DLD1 (cell line): Measurements from ENCODE around the gene EGLN2.
"Not testable (repeated sequence)": the region's sequence is repeated elsewhere in the genome, so short reads cannot be mapped to it uniquely, and the experiment has no call there.

Experiments used
- in situ Hi-C: cut with HindIII; loops from 2 replicates; pipeline ENCODE4 v1.10.0; 2017; ENCODE audit warnings: low sequenced_read_pairs

Gene EGLN2

GRCh38 chr19:40815223-40815622 is 16.2 kb downstream of the EGLN2 start:
- in situ Hi-C loops = no loop called here

GRCh38 chr19:40818480-40819399 is 19.7 kb downstream of the EGLN2 start:
- in situ Hi-C loops = not testable (repeated sequence)

- in situ Hi-C loops = not testable (repeated sequence)
These were observed 20.7 kb downstream of the EGLN2 start for GRCh38 chr19:40819479-40820234.

- in situ Hi-C loops = no loop called here
These were observed 23.2 kb downstream of the EGLN2 start for GRCh38 chr19:40822161-40822560.

GRCh38 chr19:40822704-40823553 is 23.9 kb downstream of the EGLN2 start:
- in situ Hi-C loops = not testable (repeated sequence)

- in situ Hi-C loops = not testable (repeated sequence)
These were observed 25.9 kb downstream of the EGLN2 start for GRCh38 chr19:40824916-40825315.

GRCh38 chr19:40825460-40826095 is 26.6 kb downstream of the EGLN2 start:
- in situ Hi-C loops = not testable (repeated sequence)

- in situ Hi-C loops = not testable (repeated sequence)
These were observed 27.3 kb downstream of the EGLN2 start for GRCh38 chr19:40826312-40826698.

GRCh38 chr19:40826699-40827385 is 27.9 kb downstream of the EGLN2 start:
- in situ Hi-C loops = not testable (repeated sequence)

- in situ Hi-C loops = no loop called here
These were observed 28.6 kb downstream of the EGLN2 start for GRCh38 chr19:40827386-40828247.

GRCh38 chr19:40829205-40829604 is 30.2 kb downstream of the EGLN2 start:
- in situ Hi-C loops = no loop called here

GRCh38 chr19:40830741-40831140 is 31.8 kb downstream of the EGLN2 start:
- in situ Hi-C loops = not testable (repeated sequence)

GRCh38 chr19:40831502-40832430 is 32.8 kb downstream of the EGLN2 start:
- in situ Hi-C loops = no loop called here

- in situ Hi-C loops = not testable (repeated sequence)
These were observed 33.4 kb downstream of the EGLN2 start for GRCh38 chr19:40832431-40832790.

- in situ Hi-C loops = not testable (repeated sequence)
These were observed 34.9 kb downstream of the EGLN2 start for GRCh38 chr19:40833728-40834533.

- in situ Hi-C loops = no loop called here
These were observed 37.9 kb downstream of the EGLN2 start for GRCh38 chr19:40836754-40837429.

GRCh38 chr19:40838477-40838876 is 39.5 kb downstream of the EGLN2 start:
- in situ Hi-C loops = not testable (repeated sequence)
